CD14-positive monocyte (primary cell): ENCODE data around the gene WDR70. TPM values are rescaled to one million over a fixed set of nuclear protein-coding genes. Genes with fewer than 3 reads are reported as not detected.

Experiments
- DNase-seq, 3 donors: peaks; one replicate each; pipeline ENCODE4 v3.0.0-alpha.2; 2011 to 2022
- H2AFZ ChIP-seq: 2 replicates; pipeline ENCODE4 v1.6.0; 2012; ENCODE audit warnings: mild to moderate bottlenecking, low read depth, low read length, inconsistent platforms; ENCODE audit not compliant: insufficient read depth, poor library complexity, severe bottlenecking
- H3K27ac ChIP-seq, 2 donors: 1 replicate in 1 of 2; 2 replicates in 1 of 2; pipeline ENCODE4 v1.5.1; 2012 to 2013; ENCODE audit warnings: low read length in 2 of 2, control low read depth in 1 of 2, inconsistent platforms in 1 of 2, low read depth in 1 of 2, mild to moderate bottlenecking in 1 of 2
- H3K27me3 ChIP-seq, 2 donors: one replicate each; pipeline versions ENCODE4 v1.6.0 to v1.6.1; 2011 to 2013; ENCODE audit warnings: low read length in 2 of 2; ENCODE audit not compliant: control insufficient read depth in 2 of 2, insufficient read depth in 2 of 2
- H3K36me3 ChIP-seq, 2 donors: replicated peaks in 1 of 2; 1 replicate in 1 of 2; 2 replicates in 1 of 2; pipeline versions ENCODE4 v1.5.1 to v1.6.1; 2012 to 2013; ENCODE audit warnings: low read length in 2 of 2, control low read depth in 1 of 2, inconsistent platforms in 1 of 2, mild to moderate bottlenecking in 1 of 2; ENCODE audit not compliant: insufficient read depth in 2 of 2, control insufficient read depth in 1 of 2
- H3K4me1 ChIP-seq, 2 donors: 1 replicate in 1 of 2; 2 replicates in 1 of 2; pipeline versions ENCODE4 v1.5.1 to v1.6.1; 2012 to 2013; ENCODE audit warnings: low read length in 2 of 2, control low read depth in 1 of 2, inconsistent platforms in 1 of 2, mild to moderate bottlenecking in 1 of 2, moderate library complexity in 1 of 2; ENCODE audit not compliant: insufficient read depth in 2 of 2, control insufficient read depth in 1 of 2
- H3K4me2 ChIP-seq: replicated peaks from 2 replicates; pipeline ENCODE3; 2012; ENCODE audit warnings: low read length, moderate library complexity, mild to moderate bottlenecking; ENCODE audit not compliant: poor library complexity, severe bottlenecking; ENCODE audit errors: extremely low read depth
- H3K4me3 ChIP-seq, 3 experiments: fragments of 200-600 bp in 1 of 3; sonication (generic) in 1 of 3; replicated peaks in 1 of 3; 1 replicate in 2 of 3; 2 replicates in 1 of 3; pipeline ENCODE4 v1.5.1; 2011 to 2013; ENCODE audit warnings: low read length in 3 of 3, mild to moderate bottlenecking in 3 of 3, control low read depth in 2 of 3, low read depth in 2 of 3, inconsistent platforms in 1 of 3, moderate library complexity in 1 of 3
- H3K79me2 ChIP-seq: 2 replicates; pipeline ENCODE4 v1.6.0; 2012; ENCODE audit warnings: mild to moderate bottlenecking, control low read depth, inconsistent platforms, low read length, moderate library complexity; ENCODE audit not compliant: insufficient read depth
- H3K9ac ChIP-seq: 2 replicates; pipeline ENCODE4 v1.6.0; 2017; ENCODE audit warnings: low read length, mild to moderate bottlenecking; ENCODE audit not compliant: insufficient read depth, poor library complexity, severe bottlenecking
- H3K9me3 ChIP-seq, 2 donors: replicated peaks in 1 of 2; 1 replicate in 1 of 2; 2 replicates in 1 of 2; pipeline versions ENCODE4 v1.5.1 to v1.6.1; 2012 to 2013; ENCODE audit warnings: low read length in 2 of 2, control low read depth in 1 of 2; ENCODE audit not compliant: control insufficient read depth in 1 of 2, insufficient read depth in 1 of 2
- H4K20me1 ChIP-seq: 2 replicates; pipeline ENCODE4 v1.6.0; 2012; ENCODE audit warnings: mild to moderate bottlenecking, low read length, control low read depth, moderate library complexity; ENCODE audit not compliant: insufficient read depth
- H3K27ac Mint-ChIP-seq, 7 donors: one replicate each; pipeline ENCODE4 v1.8.0; 2020; ENCODE audit warnings: mild to moderate bottlenecking in 7 of 7, mixed read lengths in 7 of 7, moderate library complexity in 6 of 7, inconsistent platforms in 2 of 7
- H3K27me3 Mint-ChIP-seq, 3 donors: one replicate each; pipeline ENCODE4 v1.8.0; 2021 to 2022; ENCODE audit warnings: low read depth in 3 of 3, mild to moderate bottlenecking in 3 of 3, mixed read lengths in 3 of 3, moderate library complexity in 3 of 3, inconsistent platforms in 1 of 3
- H3K36me3 Mint-ChIP-seq, 2 donors: one replicate each; pipeline ENCODE4 v1.8.0; 2020; ENCODE audit warnings: mixed read lengths in 2 of 2, inconsistent platforms in 1 of 2, mild to moderate bottlenecking in 1 of 2
- H3K4me1 Mint-ChIP-seq: one replicate; pipeline ENCODE4 v1.8.0; 2020; ENCODE audit warnings: mild to moderate bottlenecking, mixed read lengths
- H3K4me3 Mint-ChIP-seq, 2 donors: one replicate each; pipeline ENCODE4 v1.8.0; 2020; ENCODE audit warnings: mild to moderate bottlenecking in 2 of 2, mixed read lengths in 2 of 2, moderate library complexity in 1 of 2
- H3K9me3 Mint-ChIP-seq, 7 donors: one replicate each; pipeline ENCODE4 v1.8.0; 2020 to 2022; ENCODE audit warnings: mixed read lengths in 7 of 7, mild to moderate bottlenecking in 6 of 7, moderate library complexity in 6 of 7, inconsistent platforms in 2 of 7
- CTCF ChIP-seq: fragments of 200-600 bp; IDR thresholded peaks from one replicate; pipeline ENCODE4 v1.8.0; 2022; ENCODE audit warnings: antibody characterized with exemption, mild to moderate bottlenecking
- whole genome bisulfite sequencing: methylation state at CpG from one replicate; pipeline ENCODE4 v1.1.5; 2013; ENCODE audit warnings: missing lambda C conversion rate; ENCODE audit not compliant: insufficient coverage; 5-methylcytosine and 5-hydroxymethylcytosine counted together
- intact Hi-C, 2 donors: fragments of 100-400 bp; cut with micrococcal nuclease; formaldehyde crosslinking; loops; one replicate each; pipeline versions ENCODE4 v1.15.0 to v1.15.1; 2023
- polyA plus RNA-seq, 3 donors: library from polyadenylated mRNA; depleted of rRNA in 1 of 3; unstranded in 2 of 3; stranded (reverse) in 1 of 3; fragments of 300-500 nt in 2 of 3; fragments of >200 nt in 1 of 3; fragmentation: Illumina TruSeq in 2 of 3; gene quantifications; 1 replicate in 2 of 3; 2 replicates in 1 of 3; pipeline ENCODE4 v1.2.3, GENCODE V29; 2012 to 2021

WDR70 gene
- polyA plus RNA-seq, 3 donors = 13.1 to 21.0 (median 19.1) TPM

- Histone ChIP-seq H3K9me3 (peaks cover 14 to 18% of the 10 kb centered on the region in 2 donors), H3K79me2 (no peaks in the 10 kb centered on the region), H3K4me3 (no peak overlapping the region), H3K36me3 (peaks cover 0 to 21% of the 10 kb centered on the region in 2 donors), H3K4me2 (no peak overlapping the region), H3K9ac (no peak overlapping the region), H2AFZ (no peak overlapping the region), H3K27me3 (no peaks in the 10 kb centered on the region), H4K20me1 (no peaks in the 10 kb centered on the region), H3K27ac (no peak overlapping the region), H3K4me1 (no peaks in the 10 kb centered on the region)
- H3K36me3 Mint-ChIP-seq = peaks cover 28 to 41% of the 10 kb centered on the region in 2 donors
- peaks cover 14 to 33% (median 28%) of the 10 kb centered on the region in 7 donors for H3K9me3 Mint-ChIP-seq
- peaks cover 0 to 1% (median 1%) of the 10 kb centered on the region in 3 donors for H3K27me3 Mint-ChIP-seq
- intact Hi-C loops = no loop called here
- H3K27ac Mint-ChIP-seq = no peak overlapping the region
- H3K4me1 Mint-ChIP-seq = no peaks in the 10 kb centered on the region
- H3K4me3 Mint-ChIP-seq = no peak overlapping the region
- DNase-seq = no peak
- TF ChIP-seq CTCF = no peak
- WGBS = no CpG with 5 or more reads among the region's 3 CpGs
Observed at GRCh38 chr5:37626266-37626665, 247.1 kb downstream of the WDR70 start.

- intact Hi-C loops = no loop called here
- no peaks in the 10 kb centered on the region for H4K20me1 ChIP-seq
- H3K9me3 ChIP-seq = peaks cover 14 to 18% of the 10 kb centered on the region in 2 donors
- no peak overlapping the region for H2AFZ ChIP-seq
- no peak overlapping the region for H3K4me2 ChIP-seq
- Mint-ChIP-seq H3K27me3 (peaks cover 0 to 1% (median 1%) of the 10 kb centered on the region in 3 donors), H3K4me1 (no peaks in the 10 kb centered on the region), H3K27ac (no peak overlapping the region), H3K9me3 (peaks cover 16 to 34% (median 27%) of the 10 kb centered on the region in 7 donors), H3K4me3 (no peak overlapping the region), H3K36me3 (peaks cover 23 to 38% of the 10 kb centered on the region in 2 donors)
- no peak for TF ChIP-seq CTCF
- no peaks in the 10 kb centered on the region for H3K79me2 ChIP-seq
- no peaks in the 10 kb centered on the region for H3K4me1 ChIP-seq
- H3K9ac ChIP-seq = no peak overlapping the region
- H3K36me3 ChIP-seq = peaks cover 0 to 21% of the 10 kb centered on the region in 2 donors
- H3K4me3 ChIP-seq = no peak overlapping the region
- H3K27me3 ChIP-seq = no peaks in the 10 kb centered on the region
- H3K27ac ChIP-seq = no peak overlapping the region
- DNase-seq = no peak
Observed at GRCh38 chr5:37628876-37629275, 249.8 kb downstream of the WDR70 start.
